IMR-90 (cell line): ENCODE data around the gene MAP3K7CL. TPM values are rescaled to one million over a fixed set of nuclear protein-coding genes. Genes with fewer than 3 reads are reported as not detected.

Experiments used
- ATAC-seq: fragments of 200-7000 bp; cut with Tn5 transposase; 2 replicates; pipeline ENCODE4 v1.9.1; 2020; ENCODE audit warnings: low read depth, mild to moderate bottlenecking, moderate library complexity
- BruUV-seq: library from RNA; stranded (reverse); fragments of 400-500 nt; replicated peaks from 2 replicates; lab custom pipeline; 2021; lab: Mats Ljungman, UMichigan
- CTCF ChIA-PET: fragments of 300-600 bp; formaldehyde crosslinking; extraction: SDS; loops from one replicate; lab custom pipeline; 2021; ENCODE audit warnings: antibody characterized with exemption; lab: Yijun Ruan, JAX
- POLR2A ChIA-PET: fragments of 300-600 bp; sonication (Branson Sonifier 250); formaldehyde crosslinking; loops from one replicate; lab custom pipeline; 2022; ENCODE audit warnings: antibody characterized with exemption; ENCODE audit not compliant: unreplicated experiment; lab: Charles Lee
- DNase-seq: peaks from one replicate; pipeline ENCODE4 v3.0.0; 2013
- H2AFZ ChIP-seq: replicated peaks from 2 replicates; pipeline ENCODE3; 2013; ENCODE audit warnings: low read length, mild to moderate bottlenecking; ENCODE audit not compliant: poor library complexity
- H2AK5ac ChIP-seq: 2 replicates; pipeline ENCODE4 v1.6.1; 2013; ENCODE audit warnings: low read depth, low read length, inconsistent platforms
- H2AK9ac ChIP-seq: replicated peaks from 2 replicates; pipeline ENCODE3; 2013; ENCODE audit warnings: mild to moderate bottlenecking, low read depth, low read length, moderate library complexity; ENCODE audit not compliant: poor library complexity
- H2BK120ac ChIP-seq: 2 replicates; pipeline ENCODE4 v1.6.1; 2013; ENCODE audit warnings: low read depth, low read length, inconsistent platforms
- H2BK15ac ChIP-seq: 3 replicates; pipeline ENCODE4 v1.6.1; 2013; ENCODE audit warnings: low read depth, low read length, inconsistent platforms
- H2BK20ac ChIP-seq: 2 replicates; pipeline ENCODE4 v1.6.1; 2013; ENCODE audit warnings: low read depth, mild to moderate bottlenecking, inconsistent platforms, low read length, moderate library complexity
- H2BK5ac ChIP-seq: 2 replicates; pipeline ENCODE4 v1.6.1; 2013; ENCODE audit warnings: mild to moderate bottlenecking, low read depth, low read length, inconsistent platforms; ENCODE audit not compliant: poor library complexity, severe bottlenecking
- H3K14ac ChIP-seq: replicated peaks from 2 replicates; pipeline ENCODE4 v1.6.1; 2013; ENCODE audit warnings: low read depth, low read length, inconsistent platforms
- H3K18ac ChIP-seq: 2 replicates; pipeline ENCODE4 v1.6.1; 2013; ENCODE audit warnings: low read depth, low read length, control low read depth
- H3K23ac ChIP-seq: 2 replicates; pipeline ENCODE4 v1.6.1; 2013; ENCODE audit warnings: low read depth, low read length, inconsistent platforms
- H3K27ac ChIP-seq: 2 replicates; pipeline ENCODE4 v1.5.1; 2013; ENCODE audit warnings: mild to moderate bottlenecking, control low read depth, low read length; ENCODE audit not compliant: insufficient read depth
- H3K27me3 ChIP-seq: 2 replicates; pipeline ENCODE4 v1.6.1; 2013; ENCODE audit warnings: low read length; ENCODE audit not compliant: control insufficient read depth, insufficient read depth
- H3K36me3 ChIP-seq: 2 replicates; pipeline ENCODE4 v1.6.1; 2013; ENCODE audit warnings: low read length, mixed read lengths; ENCODE audit not compliant: control insufficient read depth, insufficient read depth
- H3K4ac ChIP-seq: 2 replicates; pipeline ENCODE4 v1.6.1; 2013; ENCODE audit warnings: low read depth, low read length, inconsistent platforms
- H3K4me1 ChIP-seq: 2 replicates; pipeline ENCODE4 v1.6.1; 2013; ENCODE audit warnings: low read length, mixed read lengths; ENCODE audit not compliant: control insufficient read depth, insufficient read depth
- H3K4me2 ChIP-seq: 2 replicates; pipeline ENCODE4 v1.6.1; 2013; ENCODE audit warnings: low read depth, mild to moderate bottlenecking, control low read depth, low read length, moderate library complexity
- H3K4me3 ChIP-seq: 2 replicates; pipeline ENCODE4 v1.5.1; 2013; ENCODE audit warnings: low read depth, mild to moderate bottlenecking, control low read depth, low read length, moderate library complexity; ENCODE audit not compliant: insufficient read depth
- H3K56ac ChIP-seq: 2 replicates; pipeline ENCODE4 v1.6.1; 2013; ENCODE audit warnings: low read length, inconsistent platforms; ENCODE audit not compliant: insufficient read depth; ENCODE audit errors: extremely low read depth
- H3K79me1 ChIP-seq, 2 experiments: 2 replicates each; pipeline ENCODE4 v1.6.1; 2013; ENCODE audit warnings: low read length in 2 of 2, inconsistent platforms in 1 of 2, low read depth in 1 of 2
- H3K9ac ChIP-seq: 2 replicates; pipeline ENCODE4 v1.6.1; 2013; ENCODE audit warnings: low read depth, low read length, control low read depth
- H3K9me1 ChIP-seq: 2 replicates; pipeline ENCODE4 v1.6.1; 2013; ENCODE audit warnings: low read length, inconsistent platforms; ENCODE audit not compliant: insufficient read depth
- H3K9me3 ChIP-seq: 2 replicates; pipeline ENCODE4 v1.6.1; 2013; ENCODE audit warnings: low read length; ENCODE audit not compliant: control insufficient read depth, insufficient read depth
- H4K20me1 ChIP-seq: 2 replicates; pipeline ENCODE4 v1.6.1; 2013; ENCODE audit warnings: low read length, inconsistent platforms; ENCODE audit not compliant: insufficient read depth
- H4K5ac ChIP-seq: 2 replicates; pipeline ENCODE4 v1.6.1; 2013; ENCODE audit warnings: mild to moderate bottlenecking, low read depth, low read length, control low read depth
- H4K8ac ChIP-seq, 2 experiments: 2 replicates each; pipeline ENCODE4 v1.6.1; 2013; ENCODE audit warnings: low read depth in 2 of 2, low read length in 2 of 2, control low read depth in 1 of 2, inconsistent platforms in 1 of 2
- H4K91ac ChIP-seq: 2 replicates; pipeline ENCODE4 v1.6.1; 2013; ENCODE audit warnings: low read depth, low read length, inconsistent platforms; ENCODE audit not compliant: insufficient read depth
- CTCF ChIP-seq: conservative IDR thresholded peaks from 2 replicates; pipeline ENCODE4 v1.5.1; 2012; ENCODE audit warnings: mild to moderate bottlenecking, low read depth, low read length, improper control_type of control experiment
- FOS ChIP-seq: fragments of 150-350 bp; IDR thresholded peaks from 2 replicates; pipeline ENCODE4 v1.6.1; 2016; ENCODE audit warnings: low read depth, low read length
- WGBS, 2 experiments: methylation state at CpG; one replicate each; pipeline versions ENCODE4 v1.1.5 to v1.1.7; 2013; ENCODE audit warnings: missing lambda C conversion rate in 2 of 2; ENCODE audit not compliant: insufficient read length in 1 of 2; ENCODE audit errors: extremely low coverage in 2 of 2; 5-methylcytosine and 5-hydroxymethylcytosine counted together
- dilution Hi-C: fragments of 300-500 bp; cut with HindIII; formaldehyde crosslinking; loops from one replicate; pipeline ENCODE4 v1.14.3; 2018; ENCODE audit warnings: low sequenced_read_pairs; ENCODE audit not compliant: unreplicated experiment
- in situ Hi-C: fragments of 300-500 bp; cut with MboI; formaldehyde crosslinking; loops from 3 replicates; pipeline ENCODE4 v1.14.3; 2019; ENCODE audit warnings: low sequenced_read_pairs, inconsistent platforms, mixed read lengths
- intact Hi-C: fragments of 100-400 bp; cut with micrococcal nuclease; formaldehyde crosslinking; loops from 2 replicates; pipeline ENCODE4 v1.10.0; 2022
- polyA plus RNA-seq, 3 experiments: library from polyadenylated mRNA; depleted of rRNA; stranded (reverse); fragments of >200 nt; gene quantifications; 2 replicates each; pipeline ENCODE4 v1.2.3, GENCODE V29; 2012; ENCODE audit warnings: low replicate concordance in 1 of 3
- total RNA-seq: library from RNA; depleted of rRNA; stranded (reverse); fragments of >200 nt; gene quantifications from 2 replicates; pipeline ENCODE4 v1.2.3, GENCODE V29; 2012

MAP3K7CL gene
- total and polyA plus RNA-seq, 2 of the 4 experiments (the other 2 are of a cell fraction), result 21.0 to 22.3 TPM

- Histone ChIP-seq H3K9me3 (no peaks in the 10 kb centered on the region; the same call in 1 of the 2 replicates), H3K9me1 (no peaks in the 10 kb centered on the region), H3K4me2 (no peak overlapping the region), H3K18ac (no peak overlapping the region), H3K36me3 (no peaks in the 10 kb centered on the region), H2BK120ac (no peak overlapping the region), H2BK20ac (no peak overlapping the region), H3K4me1 (no peaks in the 10 kb centered on the region), H3K4ac (no peak overlapping the region), H3K27me3 (no peaks in the 10 kb centered on the region), H4K20me1 (no peaks in the 10 kb centered on the region), H2BK5ac (no peak overlapping the region), H2AK9ac (no peak overlapping the region), H3K56ac (no peak overlapping the region), H3K4me3 (no peak overlapping the region), H4K5ac (no peak overlapping the region), H4K8ac (no peak overlapping the region), H2AFZ (no peak overlapping the region), H4K91ac (no peak overlapping the region), H3K79me1 (no peaks in the 10 kb centered on the region), H2AK5ac (no peak overlapping the region), H3K27ac (no peak overlapping the region), H3K23ac (no peak overlapping the region), H3K9ac (no peak overlapping the region), H3K14ac (no peak overlapping the region), H2BK15ac (no peak overlapping the region; the same call in 2 of the 3 replicates)
- intact Hi-C loops (no loop called here), dilution Hi-C loops (no loop called here), in situ Hi-C loops (no loop called here)
- ATAC-seq (no peak), DNase-seq (no peak)
- TF ChIP-seq CTCF, result no peak
- TF ChIP-seq FOS, result no peak
- POLR2A ChIA-PET, result no interaction called here
- CTCF ChIA-PET, result interaction anchor here (0.5 kb wide), 1 partner anchor 84 kb away, joined by 6 read pairs; no protein-coding TSS in a partner anchor
- no CpG with 5 or more reads among the region's 1 CpG for WGBS, 2 experiments
- no TSS peak for BruUV-seq
Measured at GRCh38 chr21:29125191-29125590, 5.3 kb upstream of the MAP3K7CL start.
